HG03342 (cell line): ENCODE data around the gene DDX54.
"Not testable (repeated sequence)": the region's sequence is repeated elsewhere in the genome, so short reads cannot be mapped to it uniquely, and the experiment has no call there.

Experiments used
- ATAC-seq: cut with Tn5 transposase; IDR thresholded peaks from one replicate; pipeline ENCODE4 v1.9.1; 2021; ENCODE audit warnings: mild to moderate bottlenecking, moderate library complexity; ENCODE audit not compliant: unreplicated experiment

DDX54 gene

DNA sequence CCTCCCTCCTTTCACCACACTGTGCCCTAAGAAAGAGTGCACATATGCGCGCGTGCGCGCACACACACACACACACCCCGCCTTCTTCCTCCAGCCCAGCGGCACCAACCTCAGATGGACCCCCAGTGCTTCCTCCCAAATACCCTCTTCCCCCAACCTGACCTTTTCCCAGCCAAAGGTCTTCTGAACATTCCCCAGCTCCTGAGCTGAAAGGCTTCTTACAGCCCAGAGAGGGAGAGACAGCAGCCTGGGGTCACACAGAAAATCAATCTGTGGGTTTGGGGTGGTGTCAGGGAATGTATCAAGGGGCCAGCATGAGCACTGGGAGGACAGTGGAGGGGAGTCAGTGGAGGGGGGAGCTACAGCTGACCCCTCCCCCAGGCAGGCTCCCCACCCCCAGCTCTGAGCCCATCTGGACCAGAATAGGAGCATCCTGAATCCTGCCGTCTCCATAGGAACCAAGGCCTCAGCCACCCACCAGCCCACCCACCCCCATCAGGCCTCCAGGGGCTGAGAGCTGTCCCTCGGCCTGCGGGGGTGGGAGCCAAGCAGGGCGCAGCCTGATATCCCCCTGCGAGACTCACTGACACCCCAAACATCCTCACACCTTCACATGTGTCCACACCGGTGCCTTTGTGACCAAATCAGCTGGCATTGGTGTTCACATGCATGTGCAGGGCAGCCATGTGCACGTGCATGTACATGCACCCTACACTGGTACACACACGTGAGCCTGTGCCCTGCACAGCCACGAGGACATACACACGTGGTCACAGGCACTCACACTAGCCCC, 55.4 kb downstream of the DDX54 start:
- no peak for ATAC-seq

DNA sequence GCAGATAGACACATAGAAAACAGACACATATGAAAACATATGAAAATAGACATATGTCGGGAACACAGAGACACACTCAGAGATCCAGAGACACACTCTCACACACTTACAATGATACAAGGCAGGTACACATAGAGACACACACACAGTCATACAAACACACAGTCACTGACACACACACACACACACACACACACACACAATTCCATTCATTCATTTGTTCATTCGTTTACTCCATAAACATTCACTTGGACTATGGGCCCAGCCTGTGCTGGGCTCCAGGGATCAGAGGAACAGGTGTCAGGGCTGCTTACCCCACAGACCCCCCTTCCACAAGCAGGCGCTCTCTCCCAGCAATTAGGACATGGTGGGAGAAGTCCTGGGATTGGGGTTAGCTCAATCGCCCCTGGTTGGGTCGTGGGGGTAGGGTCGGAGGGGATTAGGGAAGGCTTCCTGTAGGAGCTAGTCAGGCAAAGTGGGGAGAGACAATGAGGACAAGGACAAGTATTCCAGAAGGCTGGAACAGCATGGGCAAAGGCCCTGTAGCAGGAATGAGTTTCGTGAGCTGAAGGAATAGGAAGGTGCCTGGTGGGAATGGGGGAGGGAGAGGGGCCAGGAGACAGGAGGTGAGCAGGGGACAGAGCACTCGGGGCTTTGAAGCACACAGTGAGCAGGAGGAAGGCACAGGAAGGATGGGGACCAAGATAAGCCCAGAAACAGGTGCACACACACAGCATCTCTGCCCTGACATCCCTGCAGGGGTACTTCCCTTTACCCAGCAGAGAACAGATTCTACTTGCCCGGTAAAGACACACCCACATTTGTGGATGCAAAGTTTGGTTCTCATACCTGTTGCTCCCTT, 56.2 kb downstream of the DDX54 start:
- ATAC-seq = no peak

DNA sequence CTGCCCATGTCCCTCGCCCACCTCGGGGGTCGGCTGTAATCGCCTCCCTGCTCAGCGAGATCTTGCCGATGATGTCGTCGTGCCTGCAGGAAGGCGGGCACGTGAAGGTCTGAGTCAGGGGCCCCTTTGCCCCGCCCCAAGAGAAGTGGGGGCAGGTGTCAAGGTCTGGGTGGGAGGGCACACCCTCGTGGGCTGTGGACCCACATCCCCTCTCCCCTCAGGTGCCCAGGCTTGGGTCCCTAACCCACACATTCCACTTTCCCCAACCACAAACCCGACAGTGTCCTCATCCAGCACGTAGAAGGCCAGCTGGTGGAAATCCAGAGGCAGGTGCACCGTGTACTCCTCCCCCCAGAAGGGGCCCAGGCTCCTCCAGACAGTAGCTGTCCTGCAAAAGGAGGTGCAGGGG, 57.5 kb downstream of the DDX54 start:
- ATAC-seq = no peak

DNA sequence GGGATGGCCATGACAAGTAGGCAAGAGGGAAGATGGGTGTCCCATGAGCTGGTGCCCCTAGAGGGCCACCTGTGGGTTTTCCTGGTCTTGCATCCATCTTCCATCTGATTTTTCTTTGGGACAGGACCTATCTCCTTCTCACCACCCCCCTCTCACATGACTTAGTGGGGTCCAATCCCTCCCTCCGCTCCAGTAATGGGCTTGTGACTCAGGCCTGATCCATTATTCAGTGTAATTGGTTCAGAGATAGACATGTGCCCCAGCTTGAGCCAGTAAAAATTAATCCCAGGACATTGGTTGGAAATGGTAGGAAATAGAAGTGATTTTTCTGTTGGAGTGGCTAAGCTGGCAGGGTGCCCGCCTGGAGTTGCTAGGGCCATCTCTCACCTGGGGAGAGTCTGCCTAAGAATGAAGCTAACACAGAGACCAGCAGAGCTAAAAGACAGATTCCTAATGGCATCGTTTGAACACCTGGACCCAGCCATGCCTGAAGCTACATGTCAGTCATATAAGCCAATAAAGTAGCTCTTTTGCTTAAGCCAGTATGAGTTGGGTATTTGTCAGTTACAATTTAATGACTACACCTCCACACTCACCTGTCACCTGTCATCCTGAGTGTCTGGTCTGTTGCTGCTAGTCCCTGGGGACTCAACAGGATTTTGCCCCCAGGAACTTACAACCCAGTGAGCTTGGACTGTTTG, 64.5 kb downstream of the DDX54 start:
- no peak for ATAC-seq

DNA sequence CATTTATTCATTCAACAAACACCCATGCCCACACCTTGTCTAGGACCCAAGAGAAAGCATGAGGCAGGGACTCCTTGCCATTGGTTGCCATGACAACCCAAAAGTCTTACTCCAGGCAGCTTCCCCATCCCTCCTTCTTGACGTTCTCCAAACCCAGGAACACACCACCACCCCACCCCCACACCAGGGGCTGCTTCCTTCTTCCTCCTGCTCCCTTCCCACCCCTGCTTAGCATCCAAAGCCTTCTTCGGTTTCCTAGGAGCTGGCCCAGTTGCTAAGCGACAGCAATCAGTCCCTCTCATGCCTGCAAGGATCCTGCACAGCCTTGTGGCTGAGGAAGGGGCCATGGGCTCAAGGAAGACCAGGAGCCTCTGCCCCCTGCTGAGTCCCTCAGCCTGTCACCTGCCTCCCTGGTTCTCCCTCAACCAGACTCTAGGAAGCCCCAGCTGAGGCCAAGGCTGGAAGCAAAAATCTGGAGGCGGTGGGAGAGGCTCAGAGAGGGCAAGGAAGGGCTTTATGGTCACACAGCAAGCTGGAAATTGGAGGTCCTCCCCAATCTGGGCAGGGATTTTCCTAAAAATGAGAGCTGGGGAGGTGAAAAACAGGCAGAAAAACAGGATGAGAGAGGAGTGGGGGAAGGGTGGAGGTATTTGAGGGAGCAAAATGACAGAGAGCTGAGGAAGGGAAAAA, 65.2 kb downstream of the DDX54 start:
- ATAC-seq = no peak

DNA sequence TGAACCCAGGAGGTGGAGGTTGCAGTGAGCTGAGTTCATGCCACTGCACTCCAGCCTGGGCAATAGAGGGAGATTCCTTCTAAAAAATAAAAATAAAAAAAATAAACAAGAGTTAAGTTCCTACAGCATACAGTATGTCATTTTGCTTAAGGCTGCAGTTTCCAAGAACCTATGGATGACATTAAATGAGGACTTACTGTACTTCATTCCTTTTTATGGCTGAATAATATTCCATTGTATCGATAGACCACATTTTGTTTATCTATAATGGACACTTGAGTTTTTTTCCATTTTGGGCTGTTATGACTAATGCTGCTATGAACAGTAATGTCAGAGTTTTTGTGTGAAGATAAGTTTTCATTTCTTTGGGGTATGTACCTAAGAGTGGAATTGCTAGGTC, 67.1 kb downstream of the DDX54 start:
- no peak for ATAC-seq

DNA sequence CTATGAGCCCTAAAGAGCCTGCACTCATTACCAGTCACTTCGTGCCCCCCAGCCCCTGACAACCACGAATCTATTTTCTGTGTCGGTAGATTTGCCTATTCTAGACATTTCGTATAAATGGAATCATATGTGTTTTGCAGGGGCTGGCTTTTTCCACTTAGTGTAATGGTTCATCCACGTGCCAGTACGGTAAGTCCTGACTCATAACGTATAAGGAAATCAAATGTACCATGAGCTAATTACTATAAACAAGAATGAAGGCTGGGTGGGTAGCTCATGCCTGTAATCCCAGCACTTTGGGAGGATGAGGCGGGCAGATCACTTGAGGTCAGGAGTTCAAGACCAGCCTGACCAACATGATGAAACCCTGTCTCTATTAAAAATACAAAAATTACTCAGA, 67.6 kb downstream of the DDX54 start:
- not testable (repeated sequence) for ATAC-seq

DNA sequence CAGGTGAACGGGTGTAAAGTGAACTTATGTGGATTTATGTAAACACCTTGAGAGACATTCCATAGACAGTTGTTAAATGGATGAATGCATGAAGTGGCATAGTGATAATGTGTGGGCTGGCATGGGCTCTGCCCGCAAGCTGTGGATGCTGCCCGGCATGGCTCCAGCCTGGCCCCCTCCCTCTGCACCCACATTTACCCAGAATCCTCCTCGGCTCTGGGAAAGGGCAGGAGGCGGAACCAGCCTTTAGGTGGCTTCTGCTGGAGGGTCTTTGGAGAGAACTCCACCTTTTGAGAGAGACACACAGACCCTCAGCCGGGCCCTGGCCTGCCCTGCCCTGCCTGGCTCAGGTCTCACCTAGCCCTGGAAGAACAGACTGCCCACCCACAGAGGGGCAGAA, 68.4 kb downstream of the DDX54 start:
- no peak for ATAC-seq

DNA sequence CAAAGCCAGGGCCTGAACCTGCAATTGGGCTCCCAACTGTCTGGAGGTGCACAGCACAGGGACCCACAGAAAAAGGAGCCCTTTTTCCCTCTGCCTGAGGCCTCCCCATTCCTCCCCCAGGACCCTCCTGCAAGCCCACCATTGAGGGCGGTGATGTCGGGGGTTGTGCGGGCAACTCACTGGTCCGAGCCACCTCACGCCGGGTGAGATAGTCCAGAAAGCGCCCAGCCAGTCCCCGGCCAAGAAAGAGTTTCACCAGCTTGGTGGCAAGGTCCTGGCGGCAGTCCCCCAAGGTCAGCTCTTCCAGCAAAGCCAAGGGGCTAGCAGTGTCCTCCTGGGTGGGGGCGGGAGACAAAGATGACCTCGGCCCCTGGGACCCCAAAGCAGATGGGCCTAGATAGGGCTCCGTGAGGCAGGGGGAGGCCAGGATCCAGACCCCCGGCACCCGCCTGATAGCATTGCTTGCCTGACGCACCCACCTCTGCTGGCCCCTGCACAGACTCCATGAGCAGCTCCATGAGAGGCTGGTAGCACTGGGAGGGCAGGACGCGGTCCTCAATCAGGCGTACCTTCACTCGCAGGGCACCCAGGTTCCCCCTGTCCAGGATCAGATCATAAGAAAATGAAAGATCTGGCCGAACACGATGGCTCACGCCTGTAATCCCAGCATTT, 69.7 kb downstream of the DDX54 start:
- no peak for ATAC-seq

DNA sequence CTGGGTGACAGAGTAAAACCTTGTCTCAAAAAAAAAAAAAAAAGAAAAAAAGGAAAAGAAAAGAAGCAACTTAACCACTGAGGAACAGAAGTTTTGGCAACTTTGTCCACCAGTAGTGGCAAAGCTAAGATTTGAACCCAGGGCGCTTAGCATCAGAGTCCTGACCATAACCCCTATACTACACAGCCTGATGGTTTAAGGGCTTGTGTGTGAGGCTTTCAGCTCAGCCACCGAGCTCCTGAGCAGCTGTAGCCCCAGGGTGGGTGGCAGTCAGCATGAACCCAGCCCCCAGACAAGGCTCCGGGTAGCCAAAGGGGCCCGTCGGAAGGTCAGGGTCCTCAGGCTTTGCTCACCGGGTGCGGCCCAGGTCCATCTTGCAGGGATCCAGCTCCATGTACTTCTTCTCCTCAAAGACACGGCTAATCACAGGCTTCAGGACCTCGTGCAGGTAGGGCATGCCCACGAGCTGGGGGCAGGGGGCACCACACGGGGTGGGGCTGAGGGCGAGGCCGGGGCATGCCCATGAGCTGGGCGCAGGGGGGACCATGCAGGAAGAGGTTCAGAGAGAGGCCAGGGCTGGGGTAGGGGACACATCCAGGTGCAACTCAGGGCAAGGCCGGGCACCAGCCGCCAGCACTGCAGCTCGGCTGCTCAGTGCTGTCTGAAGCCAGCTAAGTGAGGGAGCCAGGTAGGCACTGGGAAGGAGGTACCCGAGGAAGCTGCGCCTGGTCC, 70.7 kb downstream of the DDX54 start:
- ATAC-seq = no peak

DNA sequence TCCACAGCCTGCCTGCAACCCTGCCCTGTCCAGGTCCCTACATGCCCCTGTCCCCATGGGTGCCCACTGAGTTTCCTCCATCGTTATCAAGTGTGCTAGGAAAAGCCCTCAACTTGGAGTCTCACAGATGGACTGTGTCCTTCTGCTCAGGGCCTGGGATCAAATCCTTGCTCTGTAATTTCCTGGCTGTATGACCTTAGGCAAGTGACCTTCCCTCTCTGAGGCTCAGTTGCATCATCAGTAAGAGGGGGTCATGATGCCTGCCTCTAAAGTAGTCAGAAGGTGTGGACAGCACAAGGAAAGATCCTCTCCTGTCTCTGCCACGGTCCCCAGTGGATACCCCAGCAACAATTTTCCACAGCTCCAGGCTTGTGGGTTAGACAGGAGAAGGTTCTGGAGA, 71.9 kb downstream of the DDX54 start:
- ATAC-seq = no peak

DNA sequence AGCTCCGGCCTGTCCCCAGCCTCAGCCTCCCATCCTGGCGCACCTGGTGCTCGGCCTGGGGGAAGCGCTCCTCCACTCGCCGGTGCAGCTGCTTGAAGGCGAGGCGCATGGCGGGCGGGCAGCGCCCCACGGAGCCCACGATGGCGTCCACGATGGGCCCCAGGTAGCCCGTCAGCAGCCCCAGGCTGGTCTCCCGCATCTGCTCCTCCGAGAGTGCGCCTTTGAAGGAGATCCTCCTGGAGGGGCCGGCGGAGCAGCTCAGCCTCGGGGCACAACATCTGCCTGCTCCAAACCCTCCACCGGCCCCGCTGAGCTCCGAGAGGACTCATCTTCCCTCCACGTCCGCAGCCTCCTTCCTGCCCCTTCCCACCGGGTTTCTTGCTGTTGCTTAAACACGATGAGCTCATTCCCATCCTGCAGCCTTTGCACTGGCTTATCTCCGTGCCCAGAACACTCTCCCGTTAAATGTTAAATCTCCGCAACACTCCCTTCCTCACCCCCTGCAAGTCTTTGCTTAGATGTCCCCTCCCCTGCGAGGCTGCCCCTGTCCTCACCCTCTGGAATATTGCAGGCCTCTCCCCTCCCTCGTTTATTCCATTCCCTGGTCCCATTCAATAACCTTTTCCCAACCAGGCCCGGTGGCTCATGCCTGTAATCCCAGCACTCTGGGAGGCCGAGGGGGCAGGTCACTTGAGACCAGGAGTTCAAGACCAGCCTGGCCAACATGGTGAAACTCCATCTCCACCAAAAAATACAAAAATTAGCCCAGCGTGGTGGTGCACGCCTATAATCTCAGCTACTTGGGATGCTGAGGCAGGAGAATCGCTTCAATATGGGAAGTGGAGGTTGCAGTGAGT, 73.0 kb downstream of the DDX54 start:
- no peak for ATAC-seq

DNA sequence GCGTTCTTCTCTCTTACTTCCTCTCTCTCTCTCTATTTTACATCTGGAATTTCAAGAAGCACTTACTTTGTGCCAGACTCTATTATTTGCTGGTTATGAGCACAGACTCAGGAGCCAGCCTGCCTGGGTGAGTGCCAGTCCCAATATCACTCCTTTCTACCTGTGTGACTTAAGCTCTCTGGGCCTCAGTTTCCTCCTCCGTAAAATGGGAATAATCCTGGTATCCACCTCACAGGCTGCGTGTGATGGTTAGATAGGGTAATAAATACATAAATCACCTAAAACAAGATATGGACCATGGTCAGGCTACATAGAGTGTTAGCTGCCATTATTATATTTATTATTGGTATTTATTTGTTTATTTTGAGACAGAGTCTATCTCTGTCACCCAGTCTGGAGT, 74.0 kb downstream of the DDX54 start:
- ATAC-seq = no peak

DNA sequence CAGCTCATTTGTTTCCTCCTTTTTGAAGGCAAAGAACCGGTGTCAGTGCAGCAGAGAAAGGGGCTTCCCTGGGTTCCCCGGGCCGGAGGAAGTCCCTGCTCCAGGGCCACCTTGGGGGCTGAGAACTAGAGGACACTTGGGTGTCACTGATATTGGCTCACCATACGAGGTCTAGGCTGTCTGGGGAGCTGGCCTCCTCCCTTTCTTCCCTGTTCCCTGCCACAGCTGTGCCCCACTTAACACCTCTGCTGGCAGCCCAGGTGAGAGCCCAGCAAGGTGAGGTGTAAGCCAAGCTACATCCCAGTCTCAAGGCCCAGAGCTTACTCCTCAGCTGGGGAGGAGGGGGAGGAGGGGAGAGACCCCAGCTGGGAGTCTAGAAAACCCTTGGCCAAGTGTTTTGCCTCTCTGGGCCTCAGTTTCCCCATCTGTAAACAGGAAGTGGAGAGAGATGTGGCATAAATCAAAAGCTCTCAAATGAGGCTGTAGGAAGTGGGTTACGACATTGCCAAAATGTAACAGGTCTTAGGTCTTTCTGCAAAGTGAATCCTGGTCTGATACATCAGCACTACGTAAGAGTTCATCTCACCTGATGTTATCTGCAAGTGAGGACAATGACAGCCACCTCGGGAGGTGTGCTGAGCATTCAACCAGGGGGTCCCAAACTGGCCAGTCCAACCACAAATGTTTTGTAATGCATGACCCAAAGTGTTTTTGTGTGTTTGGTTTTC, 75.2 kb downstream of the DDX54 start:
- ATAC-seq = no peak

DNA sequence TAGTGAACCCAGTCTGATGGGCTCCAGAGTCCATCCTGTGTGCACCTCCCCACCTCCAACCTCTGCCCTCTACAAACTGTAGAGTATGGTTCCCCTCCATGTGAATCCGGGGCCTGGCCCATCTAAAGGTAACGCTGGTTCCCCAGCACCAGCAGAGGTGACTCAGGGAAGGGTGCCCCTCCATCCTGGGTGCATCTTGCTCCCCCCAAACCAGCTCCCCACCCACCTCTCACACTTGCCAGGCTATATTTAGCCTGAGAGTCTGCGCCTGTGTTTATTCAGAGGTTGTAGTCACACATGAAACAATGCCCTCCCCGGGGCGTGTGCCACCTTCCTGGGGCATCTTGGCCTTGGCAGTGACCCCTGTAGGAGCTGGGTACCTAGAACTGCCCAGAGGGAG, 75.9 kb downstream of the DDX54 start:
- no peak for ATAC-seq

DNA sequence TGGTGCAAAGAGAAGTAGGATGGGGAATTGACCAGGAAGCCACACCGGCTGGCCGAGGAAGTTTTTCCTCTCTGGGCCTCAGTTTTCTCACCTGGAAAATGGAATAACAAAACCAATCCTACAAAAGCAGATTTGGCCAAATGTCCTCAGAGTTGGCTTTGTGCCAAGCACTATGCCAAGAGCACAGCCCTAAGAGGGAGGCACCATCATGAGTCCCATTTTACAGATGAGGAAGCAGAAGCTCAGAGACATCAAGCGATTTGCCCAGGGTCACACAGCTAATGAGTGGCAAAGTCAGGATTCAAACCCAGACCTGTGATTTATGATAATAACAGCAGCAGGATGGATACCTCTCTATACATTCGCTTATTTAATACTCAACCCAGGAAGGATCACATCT, 77.0 kb downstream of the DDX54 start:
- no peak for ATAC-seq
